Upper lobe of right lung (tissue), 1 donor: ENCODE measurements around the gene SLC2A11. TPM values are rescaled to one million over a fixed set of nuclear protein-coding genes. Genes with fewer than 3 reads are reported as not detected.
A peak's percentile ranks its signal among the peaks of the same experiment; 100 is the strongest.
"Not testable (repeated sequence)": the region's sequence is repeated elsewhere in the genome, so short reads cannot be mapped to it uniquely, and the experiment has no call there.

Source experiments
- ATAC-seq: fragments of 200-7000 bp; cut with Tn5 transposase; one replicate; pipeline ENCODE4 v1.9.1; 2020; ENCODE audit warnings: mild to moderate bottlenecking, moderate library complexity
- DNase-seq: peaks from one replicate; pipeline ENCODE4 v3.0.0-alpha.2; 2020
- H3K27ac ChIP-seq: fragments of 200-600 bp; one replicate; pipeline ENCODE4 v1.8.0; 2022
- H3K27me3 ChIP-seq: fragments of 200-600 bp; one replicate; pipeline ENCODE4 v1.8.0; 2022; ENCODE audit warnings: mild to moderate bottlenecking
- H3K36me3 ChIP-seq: fragments of 200-600 bp; one replicate; pipeline ENCODE4 v1.8.0; 2022
- H3K4me1 ChIP-seq: fragments of 200-600 bp; one replicate; pipeline ENCODE4 v1.8.0; 2022
- H3K4me3 ChIP-seq: fragments of 200-600 bp; one replicate; pipeline ENCODE4 v1.8.0; 2022; ENCODE audit warnings: mild to moderate bottlenecking
- H3K9me3 ChIP-seq: fragments of 200-600 bp; one replicate; pipeline ENCODE4 v1.8.0; 2022
- intact Hi-C: fragments of 100-400 bp; cut with DNase I; formaldehyde crosslinking; loops from one replicate; pipeline ENCODE4 v1.11.0; 2022
- total RNA-seq: library from RNA; stranded (reverse); fragmentation: NEBNext Ultra II Directional; extraction: Animal tissue kit (Norgen Biotek cat#: 25700); gene quantifications from one replicate; pipeline ENCODE4 v1.2.1, GENCODE V29; 2021
- TF ChIP-seq, protein P1 (sequence below): fragments of 200-600 bp; IDR thresholded peaks from one replicate; pipeline ENCODE4 v1.8.0; 2022; ENCODE audit warnings: antibody characterized with exemption
- donor health status: DM: no; HTN: yes; CAD: no; lungs with severe emphysema.

SLC2A11 gene
- total RNA-seq, 1 donor from 2014 or later = 13.2 TPM

GRCh38 chr22:23899042-23899745, 41.5 kb downstream of the SLC2A11 start:
- H3K27me3 ChIP-seq = no peaks in the 10 kb centered on the region

GRCh38 chr22:23900227-23900626, 42.6 kb downstream of the SLC2A11 start:
- peaks cover 21% of the 10 kb centered on the region for H3K36me3 ChIP-seq
- H3K9me3 ChIP-seq, ATAC-seq, DNase-seq, H3K4me3 ChIP-seq, H3K27ac ChIP-seq, intact Hi-C loops, H3K27me3 ChIP-seq: not testable (repeated sequence)
- H3K4me1 ChIP-seq = peaks cover 10% of the 10 kb centered on the region

More at GRCh38 chr22:23899042-23899745, 41.5 kb downstream of the SLC2A11 start:
- ATAC-seq (no peak), DNase-seq (no peak)
- Histone ChIP-seq H3K4me1 (peaks cover 7% of the 10 kb centered on the region), H3K36me3 (peaks cover 21% of the 10 kb centered on the region), H3K4me3 (no peak overlapping the region), H3K9me3 (no peaks in the 10 kb centered on the region), H3K27ac (no peak overlapping the region)
- TF ChIP-seq, protein P1, sequence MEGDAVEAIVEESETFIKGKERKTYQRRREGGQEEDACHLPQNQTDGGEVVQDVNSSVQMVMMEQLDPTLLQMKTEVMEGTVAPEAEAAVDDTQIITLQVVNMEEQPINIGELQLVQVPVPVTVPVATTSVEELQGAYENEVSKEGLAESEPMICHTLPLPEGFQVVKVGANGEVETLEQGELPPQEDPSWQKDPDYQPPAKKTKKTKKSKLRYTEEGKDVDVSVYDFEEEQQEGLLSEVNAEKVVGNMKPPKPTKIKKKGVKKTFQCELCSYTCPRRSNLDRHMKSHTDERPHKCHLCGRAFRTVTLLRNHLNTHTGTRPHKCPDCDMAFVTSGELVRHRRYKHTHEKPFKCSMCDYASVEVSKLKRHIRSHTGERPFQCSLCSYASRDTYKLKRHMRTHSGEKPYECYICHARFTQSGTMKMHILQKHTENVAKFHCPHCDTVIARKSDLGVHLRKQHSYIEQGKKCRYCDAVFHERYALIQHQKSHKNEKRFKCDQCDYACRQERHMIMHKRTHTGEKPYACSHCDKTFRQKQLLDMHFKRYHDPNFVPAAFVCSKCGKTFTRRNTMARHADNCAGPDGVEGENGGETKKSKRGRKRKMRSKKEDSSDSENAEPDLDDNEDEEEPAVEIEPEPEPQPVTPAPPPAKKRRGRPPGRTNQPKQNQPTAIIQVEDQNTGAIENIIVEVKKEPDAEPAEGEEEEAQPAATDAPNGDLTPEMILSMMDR = no peak
- intact Hi-C loops = no loop called here

DNA sequence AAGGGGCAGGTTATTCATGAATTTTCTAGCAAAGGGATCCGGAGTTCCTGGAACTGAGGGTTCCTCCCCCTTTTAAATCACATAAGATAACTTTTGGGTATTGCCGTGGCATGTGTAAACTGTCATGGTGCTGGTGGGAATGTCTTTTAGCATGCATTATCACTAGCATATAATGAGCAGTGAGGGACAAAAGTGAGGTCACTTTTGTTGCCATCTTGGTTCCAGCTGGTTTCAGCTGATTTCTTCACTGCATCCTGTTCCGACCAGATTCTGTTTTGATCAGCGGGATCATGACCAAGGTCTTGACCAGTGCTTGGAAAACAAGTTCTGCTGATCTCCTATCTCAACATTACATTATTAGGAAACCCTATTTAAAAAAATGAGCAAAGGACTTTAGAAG, 43.9 kb downstream of the SLC2A11 start:
- intact Hi-C loops = no loop called here
- H3K27me3 ChIP-seq = no peaks in the 10 kb centered on the region
- no peaks in the 10 kb centered on the region for H3K9me3 ChIP-seq
- DNase-seq = no peak
- H3K4me1 ChIP-seq = peaks cover 5% of the 10 kb centered on the region
- H3K4me3 ChIP-seq = no peak overlapping the region
- no peak overlapping the region for H3K27ac ChIP-seq
- H3K36me3 ChIP-seq = peaks cover 10% of the 10 kb centered on the region
- ATAC-seq = no peak
- TF ChIP-seq, protein P1 = no peak

DNA sequence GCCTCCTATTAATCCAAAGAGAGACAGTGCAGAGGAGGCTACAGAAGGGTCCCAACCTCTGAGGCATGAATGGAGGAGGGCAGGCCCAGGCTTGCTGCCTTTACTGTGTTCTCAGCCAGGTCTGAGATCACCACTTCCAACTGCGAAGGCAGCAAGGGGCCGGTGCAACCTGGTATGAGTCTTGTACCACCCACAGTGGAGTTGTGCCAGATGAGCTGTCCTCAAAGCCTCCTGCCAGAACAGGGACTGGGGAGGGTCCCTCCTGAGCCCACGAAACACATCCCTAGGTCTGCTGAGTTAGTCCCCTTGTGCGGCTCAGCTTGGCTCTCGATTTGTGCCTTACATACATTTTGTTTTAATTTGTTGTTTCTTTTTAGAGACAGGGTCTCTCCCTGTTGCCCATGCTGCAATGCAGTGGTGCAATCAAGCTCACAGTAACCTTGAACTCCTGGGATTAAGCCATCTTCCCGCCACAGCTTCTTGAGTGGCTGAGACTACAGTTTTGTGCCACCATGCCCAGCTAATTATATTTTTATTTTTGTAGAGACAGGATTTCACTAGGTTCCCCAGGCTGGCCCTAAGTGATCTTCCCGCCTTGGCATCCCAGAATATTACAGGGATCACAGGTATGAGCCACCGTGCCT, 45.8 kb downstream of the SLC2A11 start:
- TF ChIP-seq, protein P1 = no peak
- intact Hi-C loops = no loop called here
- Histone ChIP-seq H3K36me3 (no peaks in the 10 kb centered on the region), H3K4me3 (no peak overlapping the region), H3K4me1 (peaks cover 5% of the 10 kb centered on the region), H3K27ac (no peak overlapping the region), H3K27me3 (no peaks in the 10 kb centered on the region), H3K9me3 (no peaks in the 10 kb centered on the region)
- DNase-seq = no peak
- no peak for ATAC-seq

GRCh38 chr22:23904573-23905254, 47.0 kb downstream of the SLC2A11 start:
- no peaks in the 10 kb centered on the region for H3K9me3 ChIP-seq
- H3K27ac ChIP-seq = peak overlapping the region; percentile 42
- peak overlapping the region; percentile 14 for H3K4me3 ChIP-seq
- H3K36me3 ChIP-seq = no peaks in the 10 kb centered on the region
- no peak for DNase-seq
- H3K27me3 ChIP-seq = no peaks in the 10 kb centered on the region
- ATAC-seq = peak; percentile 34
- intact Hi-C loops = no loop called here
- peaks cover 9% of the 10 kb centered on the region for H3K4me1 ChIP-seq
- TF ChIP-seq, protein P1 = no peak

DNA sequence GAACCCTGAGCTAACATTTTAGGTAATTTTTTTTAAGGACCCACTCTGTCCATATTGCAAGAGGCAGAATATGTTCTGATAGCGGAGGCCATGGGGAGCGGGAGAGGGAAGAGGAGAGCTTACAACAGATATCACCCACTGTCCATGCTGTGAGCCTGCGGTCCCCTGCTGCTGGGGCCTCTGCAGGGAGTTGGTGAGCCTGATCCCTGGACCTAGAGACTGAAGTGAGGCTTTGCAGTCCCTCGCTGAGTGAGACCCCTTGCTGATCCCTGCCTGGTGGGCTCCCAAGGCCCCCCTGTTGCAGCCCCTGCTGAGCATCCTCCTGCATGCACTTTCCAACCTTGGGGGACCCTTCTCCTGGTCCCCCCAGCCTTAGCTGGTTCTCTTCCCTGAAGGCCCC, 49.0 kb downstream of the SLC2A11 start:
- intact Hi-C loops = no loop called here
- Histone ChIP-seq H3K4me3 (no peak overlapping the region), H3K4me1 (peaks cover 9% of the 10 kb centered on the region), H3K9me3 (no peaks in the 10 kb centered on the region), H3K27ac (no peak overlapping the region), H3K36me3 (no peaks in the 10 kb centered on the region), H3K27me3 (no peaks in the 10 kb centered on the region)
- no peak for ATAC-seq
- TF ChIP-seq, protein P1 = no peak
- no peak for DNase-seq

GRCh38 chr22:23907423-23907822, 49.7 kb downstream of the SLC2A11 start:
- H3K4me1 ChIP-seq, H3K27me3 ChIP-seq, H3K4me3 ChIP-seq, H3K36me3 ChIP-seq, intact Hi-C loops, ATAC-seq, DNase-seq, H3K9me3 ChIP-seq, H3K27ac ChIP-seq: not testable (repeated sequence)
